Measurements from ENCODE around the gene UBE2D3. TPM values are rescaled to one million over a fixed set of nuclear protein-coding genes. Genes with fewer than 3 reads are reported as not detected.

The UBE2D3 gene
- total and polyA plus RNA-seq, 2 donors (not counting 1 experiment from before 2014, with no cell fraction given) = 403 to 427 TPM

GRCh38 chr4:102789317-102789717, 38.0 kb downstream of the UBE2D3 start:
- no peak for TF ChIP-seq EZH2 (IDR thresholded peaks at IDR 0.05; ENCODE audit: low read length, missing control alignments)
- TF ChIP-seq CTCF (conservative IDR thresholded peaks at IDR 0.05 in 1 of 2, IDR thresholded peaks at IDR 0.05 in 1 of 2; ENCODE audit: low read depth in 1 of 2, low read length in 2 of 2) = no peak
- H3K27ac ChIP-seq (ENCODE audit: insufficient read depth, low read length) = no peak overlapping the region
- peak; percentile 67 to 84 for DNase-seq (ENCODE audit: low read depth in 2 of 2)

GRCh38 chr4:102787944-102788343, 39.4 kb downstream of the UBE2D3 start:
- no peak overlapping the region for H3K4me3 ChIP-seq (replicated peaks in 1 of 4; ENCODE audit: control extremely low read depth in 1 of 4, insufficient read depth in 1 of 4, low read depth in 3 of 4, low read length in 4 of 4)
- no peak overlapping the region for H3K27ac ChIP-seq (ENCODE audit: insufficient read depth, low read length)
- no peak overlapping the region for H3K4me2 ChIP-seq (ENCODE audit: extremely low read depth, insufficient read depth, low read length)
- H3K9ac ChIP-seq (ENCODE audit: insufficient read depth, low read length) = no peak overlapping the region
- peaks cover 5% of the 10 kb centered on the region for H3K36me3 ChIP-seq (ENCODE audit: control insufficient read depth, insufficient read depth, low read length)
- TF ChIP-seq EZH2 (IDR thresholded peaks at IDR 0.05; ENCODE audit: low read length, missing control alignments) = no peak
- no peak for TF ChIP-seq CTCF (conservative IDR thresholded peaks at IDR 0.05 in 1 of 2, IDR thresholded peaks at IDR 0.05 in 1 of 2; ENCODE audit: low read depth in 1 of 2, low read length in 2 of 2)
- H3K79me2 ChIP-seq (ENCODE audit: control insufficient read depth, insufficient read depth, low read length) = no peaks in the 10 kb centered on the region
- H2AFZ ChIP-seq (ENCODE audit: low read length) = no peak overlapping the region
- H3K9me3 ChIP-seq (ENCODE audit: control insufficient read depth, insufficient read depth, low read depth, low read length) = no peaks in the 10 kb centered on the region
- no peaks in the 10 kb centered on the region for H4K20me1 ChIP-seq (ENCODE audit: control insufficient read depth, extremely low read depth, insufficient read depth, low read length)
- H3K4me1 ChIP-seq (ENCODE audit: control insufficient read depth, extremely low read depth, insufficient read depth, low read length) = no peaks in the 10 kb centered on the region
- no peaks in the 10 kb centered on the region for H3K27me3 ChIP-seq (ENCODE audit: control insufficient read depth, insufficient read depth, low read length)
- DNase-seq (ENCODE audit: low read depth in 2 of 2) = peak; percentile 12 to 29

More at GRCh38 chr4:102789317-102789717, 38.0 kb downstream of the UBE2D3 start:
- no peaks in the 10 kb centered on the region for H3K79me2 ChIP-seq (ENCODE audit: control insufficient read depth, insufficient read depth, low read length)
- H3K9ac ChIP-seq (ENCODE audit: insufficient read depth, low read length) = no peak overlapping the region
- no peaks in the 10 kb centered on the region for H3K27me3 ChIP-seq (ENCODE audit: control insufficient read depth, insufficient read depth, low read length)
- H3K36me3 ChIP-seq (ENCODE audit: control insufficient read depth, insufficient read depth, low read length) = peaks cover 5% of the 10 kb centered on the region
- no peak overlapping the region for H3K4me2 ChIP-seq (ENCODE audit: extremely low read depth, insufficient read depth, low read length)
- no peaks in the 10 kb centered on the region for H3K4me1 ChIP-seq (ENCODE audit: control insufficient read depth, extremely low read depth, insufficient read depth, low read length)
- no peaks in the 10 kb centered on the region for H3K9me3 ChIP-seq (ENCODE audit: control insufficient read depth, insufficient read depth, low read depth, low read length)
- no peak overlapping the region for H3K4me3 ChIP-seq (replicated peaks in 1 of 4; ENCODE audit: control extremely low read depth in 1 of 4, insufficient read depth in 1 of 4, low read depth in 3 of 4, low read length in 4 of 4)
- H2AFZ ChIP-seq (ENCODE audit: low read length) = no peak overlapping the region
- no peaks in the 10 kb centered on the region for H4K20me1 ChIP-seq (ENCODE audit: control insufficient read depth, extremely low read depth, insufficient read depth, low read length)

- Histone ChIP-seq H3K79me2 (ENCODE audit: control insufficient read depth, insufficient read depth, low read length) (no peaks in the 10 kb centered on the region), H3K9me3 (ENCODE audit: control insufficient read depth, insufficient read depth, low read depth, low read length) (no peaks in the 10 kb centered on the region), H3K27me3 (ENCODE audit: control insufficient read depth, insufficient read depth, low read length) (no peaks in the 10 kb centered on the region), H3K4me3 (replicated peaks in 1 of 4; ENCODE audit: control extremely low read depth in 1 of 4, insufficient read depth in 1 of 4, low read depth in 3 of 4, low read length in 4 of 4) (no peak overlapping the region), H3K4me2 (ENCODE audit: extremely low read depth, insufficient read depth, low read length) (no peak overlapping the region), H3K36me3 (ENCODE audit: control insufficient read depth, insufficient read depth, low read length) (peaks cover 1% of the 10 kb centered on the region), H2AFZ (ENCODE audit: low read length) (no peak overlapping the region), H3K27ac (ENCODE audit: insufficient read depth, low read length) (no peak overlapping the region), H3K9ac (ENCODE audit: insufficient read depth, low read length) (no peak overlapping the region), H3K4me1 (ENCODE audit: control insufficient read depth, extremely low read depth, insufficient read depth, low read length) (no peaks in the 10 kb centered on the region), H4K20me1 (ENCODE audit: control insufficient read depth, extremely low read depth, insufficient read depth, low read length) (no peaks in the 10 kb centered on the region)
- DNase-seq (ENCODE audit: low read depth in 2 of 2) = peak; percentile 63 to 90
- TF ChIP-seq EZH2 (IDR thresholded peaks at IDR 0.05; ENCODE audit: low read length, missing control alignments) = no peak
- TF ChIP-seq CTCF (conservative IDR thresholded peaks at IDR 0.05 in 1 of 2, IDR thresholded peaks at IDR 0.05 in 1 of 2; ENCODE audit: low read depth in 1 of 2, low read length in 2 of 2) = no peak
Observed at GRCh38 chr4:102787096-102787881, 40.1 kb downstream of the UBE2D3 start.
